Activated CD4-positive, alpha-beta T cell treated with anti-CD3 and anti-CD28 coated beads, Interleukin-2, amount 10 ng/mL, durations not matched to agents 7 days and 5 days (primary cell): ENCODE data around the gene UBALD1. TPM values are rescaled to one million over a fixed set of nuclear protein-coding genes. Genes with fewer than 3 reads are reported as not detected.
"Not testable (repeated sequence)": the region's sequence is repeated elsewhere in the genome, so short reads cannot be mapped to it uniquely, and the experiment has no call there.

Experiments used
- CTCF ChIA-PET: fragments of 350-600 bp; sonication (Branson Sonifier 250); formaldehyde crosslinking; loops from one replicate; lab custom pipeline; 2021; ENCODE audit warnings: antibody characterized with exemption; lab: Charles Lee
- POLR2A ChIA-PET: fragments of 350-600 bp; sonication (Branson Sonifier 250); formaldehyde crosslinking; loops from one replicate; lab custom pipeline; 2021; ENCODE audit warnings: antibody characterized with exemption; lab: Charles Lee
- DNase-seq: peaks from one replicate; pipeline ENCODE4 v3.0.0-alpha.2; 2020
- H3K27ac Mint-ChIP-seq: one replicate; pipeline ENCODE4 v1.8.0; 2021; ENCODE audit warnings: mild to moderate bottlenecking, moderate library complexity, mixed read lengths
- H3K27me3 Mint-ChIP-seq: one replicate; pipeline ENCODE4 v1.8.0; 2021; ENCODE audit warnings: mixed read lengths
- H3K36me3 Mint-ChIP-seq: one replicate; pipeline ENCODE4 v1.8.0; 2021; ENCODE audit warnings: low read depth, mixed read lengths
- H3K4me1 Mint-ChIP-seq: one replicate; pipeline ENCODE4 v1.8.0; 2021; ENCODE audit warnings: mixed read lengths
- H3K4me3 Mint-ChIP-seq: one replicate; pipeline ENCODE4 v1.8.0; 2021; ENCODE audit warnings: mild to moderate bottlenecking, moderate library complexity, mixed read lengths
- H3K9me3 Mint-ChIP-seq: one replicate; pipeline ENCODE4 v1.8.0; 2021; ENCODE audit warnings: mixed read lengths
- total RNA-seq, 2 experiments: library from RNA; stranded (reverse); gene quantifications; one replicate each; pipeline ENCODE4 v1.2.3, GENCODE V29; 2021

Gene UBALD1
- total RNA-seq, 2 experiments from 2014 or later: 21.5 to 22.2 TPM

DNA sequence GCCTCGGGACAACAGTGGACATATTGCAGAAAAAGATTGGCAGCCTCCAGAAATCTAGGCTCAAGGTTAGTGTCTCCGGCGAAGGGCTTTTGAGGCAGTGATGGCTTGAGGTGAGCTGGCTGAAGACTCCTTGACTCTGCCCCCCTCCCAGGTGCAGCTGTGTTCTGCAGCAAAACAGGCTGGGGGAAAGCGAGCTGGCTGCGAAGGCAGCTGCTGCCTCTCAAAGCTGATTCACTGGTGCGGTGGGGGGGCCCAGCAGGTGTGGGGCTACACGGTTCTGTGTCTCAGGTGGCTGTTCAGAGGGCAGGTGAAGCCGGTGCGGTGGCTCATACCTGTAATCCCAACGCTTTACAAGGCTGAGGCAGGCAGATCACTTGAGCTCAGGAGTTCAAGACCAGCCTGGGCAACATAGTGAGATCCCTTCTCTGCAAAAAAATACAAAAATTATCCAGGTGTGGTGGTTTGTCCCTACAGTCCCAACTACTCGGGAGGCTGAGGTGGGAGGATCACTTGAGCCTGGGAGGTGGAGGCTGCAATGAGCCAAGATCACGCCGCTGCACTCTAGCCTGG lies 35.6 kb downstream of the UBALD1 start:
- no peak for DNase-seq
- ChIA-PET CTCF (interaction anchor here (1.2 to 1.6 kb wide), 2 partner anchors 18 to 45 kb away, joined by 3 to 4 read pairs; partner anchors contain the start of gene MGRN1), POLR2A (no interaction called here)
- no peaks in the 10 kb centered on the region for H3K27me3 Mint-ChIP-seq
- peaks cover 7% of the 10 kb centered on the region for H3K4me1 Mint-ChIP-seq
- H3K4me3 Mint-ChIP-seq: no peak overlapping the region
- H3K36me3 Mint-ChIP-seq: no peaks in the 10 kb centered on the region
- H3K9me3 Mint-ChIP-seq: no peaks in the 10 kb centered on the region
- H3K27ac Mint-ChIP-seq: no peak overlapping the region

DNA sequence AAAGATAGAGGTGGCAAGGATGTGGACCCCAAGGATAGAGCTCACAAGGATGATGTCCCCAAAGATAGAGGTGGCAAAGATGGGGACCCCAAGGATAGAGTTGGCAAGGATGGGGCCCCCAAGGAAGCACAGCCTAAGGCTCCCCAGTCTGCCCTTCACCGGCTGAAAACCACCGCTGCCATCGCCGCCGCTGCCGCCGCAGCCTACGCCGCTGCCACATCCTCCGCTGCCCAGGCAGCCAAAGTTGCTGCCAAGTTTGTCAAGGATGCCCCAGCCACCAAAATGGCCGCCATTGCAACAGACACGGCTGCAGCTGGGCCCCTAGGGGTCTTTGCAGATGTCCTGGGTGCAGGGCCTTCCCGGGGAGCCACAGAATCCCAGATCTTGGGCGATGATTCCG lies 38.7 kb downstream of the UBALD1 start:
- Mint-ChIP-seq H3K27ac (no peak overlapping the region), H3K9me3 (no peaks in the 10 kb centered on the region), H3K36me3 (no peaks in the 10 kb centered on the region), H3K4me3 (no peak overlapping the region), H3K4me1 (peaks cover 7% of the 10 kb centered on the region), H3K27me3 (no peaks in the 10 kb centered on the region)
- no peak for DNase-seq
- CTCF ChIA-PET: interaction anchor here (1.0 kb wide), 1 partner anchor 103 kb away, joined by 3 read pairs; no protein-coding TSS in a partner anchor
- POLR2A ChIA-PET: no interaction called here

GRCh38 chr16:4574919-4575705 lies 39.6 kb downstream of the UBALD1 start:
- POLR2A ChIA-PET: no interaction called here
- Mint-ChIP-seq H3K4me1 (peaks cover 7% of the 10 kb centered on the region), H3K4me3 (no peak overlapping the region), H3K27ac (no peak overlapping the region), H3K9me3 (no peaks in the 10 kb centered on the region), H3K27me3 (no peaks in the 10 kb centered on the region), H3K36me3 (no peaks in the 10 kb centered on the region)
- DNase-seq: no peak
- CTCF ChIA-PET: interaction anchor here (1.0 to 1.9 kb wide), 2 partner anchors 10 to 102 kb away, joined by 3 to 4 read pairs; no protein-coding TSS in a partner anchor

GRCh38 chr16:4573926-4574325 lies 40.8 kb downstream of the UBALD1 start:
- H3K9me3 Mint-ChIP-seq, DNase-seq, H3K27ac Mint-ChIP-seq, H3K4me3 Mint-ChIP-seq, H3K27me3 Mint-ChIP-seq, H3K36me3 Mint-ChIP-seq, POLR2A ChIA-PET: not testable (repeated sequence)
- CTCF ChIA-PET: interaction anchor here (0.5 to 1.9 kb wide), 4 partner anchors 9 to 212 kb away, joined by 3 to 4 read pairs (median 3); no protein-coding TSS in a partner anchor
- peaks cover 10% of the 10 kb centered on the region for H3K4me1 Mint-ChIP-seq

- POLR2A ChIA-PET: no interaction called here
- no peak overlapping the region for H3K4me3 Mint-ChIP-seq
- no peak overlapping the region for H3K27ac Mint-ChIP-seq
- CTCF ChIA-PET: interaction anchor here (0.7 to 1.4 kb wide), 2 partner anchors 13 to 52 kb away, joined by 3 to 8 read pairs; partner anchors contain the start of gene MGRN1
- no peaks in the 10 kb centered on the region for H3K27me3 Mint-ChIP-seq
- H3K9me3 Mint-ChIP-seq: no peaks in the 10 kb centered on the region
- DNase-seq: no peak
- no peaks in the 10 kb centered on the region for H3K36me3 Mint-ChIP-seq
- peaks cover 10% of the 10 kb centered on the region for H3K4me1 Mint-ChIP-seq
Observed at GRCh38 chr16:4572715-4573114, 42.0 kb downstream of the UBALD1 start.

GRCh38 chr16:4570688-4571321 lies 43.9 kb downstream of the UBALD1 start:
- H3K27me3 Mint-ChIP-seq: no peaks in the 10 kb centered on the region
- H3K4me3 Mint-ChIP-seq: no peak overlapping the region
- ChIA-PET CTCF (interaction anchor here (0.6 to 1.3 kb wide), 4 partner anchors 14 to 86 kb away, joined by 3 to 5 read pairs (median 4); no protein-coding TSS in a partner anchor), POLR2A (no interaction called here)
- H3K27ac Mint-ChIP-seq: no peak overlapping the region
- no peak for DNase-seq
- H3K36me3 Mint-ChIP-seq: no peaks in the 10 kb centered on the region
- peaks cover 13% of the 10 kb centered on the region for H3K4me1 Mint-ChIP-seq
- no peaks in the 10 kb centered on the region for H3K9me3 Mint-ChIP-seq

DNA sequence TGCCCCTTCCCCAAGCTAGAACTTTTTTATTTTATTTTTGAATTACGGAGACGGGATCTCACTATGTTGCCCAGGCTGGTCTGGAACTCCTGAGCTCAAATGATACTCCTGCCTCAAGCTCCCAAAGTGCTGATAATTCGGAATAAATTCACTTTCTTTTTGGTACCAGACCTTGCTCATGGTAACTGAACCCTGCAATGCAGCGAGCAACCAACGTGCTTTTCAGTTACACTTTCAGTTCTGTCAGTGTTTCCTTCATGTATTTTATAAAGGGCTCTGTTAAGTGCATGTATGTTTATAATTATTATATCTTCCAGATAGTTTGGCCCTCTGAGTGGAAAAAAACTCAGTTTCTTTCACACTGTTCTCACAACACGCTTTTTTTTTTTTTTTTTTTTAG lies 44.6 kb downstream of the UBALD1 start:
- Mint-ChIP-seq H3K27ac (no peak overlapping the region), H3K9me3 (no peaks in the 10 kb centered on the region), H3K4me3 (no peak overlapping the region), H3K36me3 (no peaks in the 10 kb centered on the region), H3K27me3 (no peaks in the 10 kb centered on the region), H3K4me1 (peaks cover 13% of the 10 kb centered on the region)
- ChIA-PET CTCF (interaction anchor here (0.7 kb wide), 1 partner anchor 81 kb away, joined by 3 read pairs; no protein-coding TSS in a partner anchor), POLR2A (no interaction called here)
- DNase-seq: no peak

DNA sequence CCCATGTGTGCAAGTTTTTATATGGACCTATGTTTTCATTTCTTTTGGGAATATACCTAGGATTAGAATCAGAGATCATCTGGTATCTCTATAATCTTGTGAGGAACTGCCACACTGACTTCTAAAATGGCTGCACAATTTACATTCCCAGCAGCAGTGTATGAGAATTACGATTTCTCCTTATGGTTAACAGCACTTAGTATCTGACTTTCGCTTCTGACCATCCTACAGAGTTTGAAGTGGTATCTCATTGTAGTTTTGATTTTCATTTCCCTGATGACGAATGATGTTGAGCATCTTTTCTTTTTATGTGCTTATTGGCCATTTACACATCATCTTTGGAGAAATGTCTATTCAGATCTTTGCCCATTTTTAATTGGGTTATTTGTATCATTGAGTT lies 48.5 kb downstream of the UBALD1 start:
- no peaks in the 10 kb centered on the region for H3K36me3 Mint-ChIP-seq
- no peak for DNase-seq
- no peak overlapping the region for H3K4me3 Mint-ChIP-seq
- H3K9me3 Mint-ChIP-seq: no peaks in the 10 kb centered on the region
- no peak overlapping the region for H3K27ac Mint-ChIP-seq
- H3K27me3 Mint-ChIP-seq: no peaks in the 10 kb centered on the region
- POLR2A ChIA-PET: no interaction called here
- H3K4me1 Mint-ChIP-seq: peaks cover 6% of the 10 kb centered on the region
- CTCF ChIA-PET: no interaction called here

- ChIA-PET POLR2A (no interaction called here), CTCF (interaction anchor here (0.5 to 1.3 kb wide), 2 partner anchors 9 to 722 kb away, joined by 4 read pairs; no protein-coding TSS in a partner anchor)
- no peak overlapping the region for H3K4me3 Mint-ChIP-seq
- no peaks in the 10 kb centered on the region for H3K9me3 Mint-ChIP-seq
- no peaks in the 10 kb centered on the region for H3K27me3 Mint-ChIP-seq
- H3K4me1 Mint-ChIP-seq: peaks cover 2% of the 10 kb centered on the region
- no peak for DNase-seq
- H3K36me3 Mint-ChIP-seq: no peaks in the 10 kb centered on the region
- H3K27ac Mint-ChIP-seq: no peak overlapping the region
Observed at GRCh38 chr16:4564661-4565267, 49.9 kb downstream of the UBALD1 start.

DNA sequence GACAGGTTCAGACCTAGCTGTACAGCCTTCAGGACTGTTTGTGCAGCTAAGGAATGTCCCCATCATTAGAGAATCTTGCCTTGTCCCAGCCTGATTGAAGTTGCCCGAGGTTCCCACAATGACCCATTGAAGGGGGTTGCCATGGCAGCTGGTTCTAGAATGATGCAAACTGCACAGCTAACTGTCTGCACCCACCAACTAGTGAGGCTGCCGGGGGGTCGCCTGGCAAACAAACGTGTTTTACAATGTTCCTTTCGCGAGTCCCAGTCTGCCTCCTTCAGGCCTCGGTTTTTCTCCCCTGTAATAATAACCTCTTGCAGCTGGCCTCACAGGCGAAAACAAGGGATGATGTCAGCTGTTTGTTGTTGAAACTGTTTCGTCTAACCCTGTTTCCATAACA lies 53.1 kb downstream of the UBALD1 start:
- peaks cover 2% of the 10 kb centered on the region for H3K4me1 Mint-ChIP-seq
- no peaks in the 10 kb centered on the region for H3K9me3 Mint-ChIP-seq
- POLR2A ChIA-PET: no interaction called here
- no peak overlapping the region for H3K27ac Mint-ChIP-seq
- no peaks in the 10 kb centered on the region for H3K27me3 Mint-ChIP-seq
- H3K4me3 Mint-ChIP-seq: no peak overlapping the region
- CTCF ChIA-PET: interaction anchor here (1.3 to 2.8 kb wide), 2 partner anchors 13 to 17 kb away, joined by 3 to 8 read pairs; no protein-coding TSS in a partner anchor
- H3K36me3 Mint-ChIP-seq: no peaks in the 10 kb centered on the region
- DNase-seq: no peak
